ENCODE results near the gene GPR32.

Gene GPR32

DNA sequence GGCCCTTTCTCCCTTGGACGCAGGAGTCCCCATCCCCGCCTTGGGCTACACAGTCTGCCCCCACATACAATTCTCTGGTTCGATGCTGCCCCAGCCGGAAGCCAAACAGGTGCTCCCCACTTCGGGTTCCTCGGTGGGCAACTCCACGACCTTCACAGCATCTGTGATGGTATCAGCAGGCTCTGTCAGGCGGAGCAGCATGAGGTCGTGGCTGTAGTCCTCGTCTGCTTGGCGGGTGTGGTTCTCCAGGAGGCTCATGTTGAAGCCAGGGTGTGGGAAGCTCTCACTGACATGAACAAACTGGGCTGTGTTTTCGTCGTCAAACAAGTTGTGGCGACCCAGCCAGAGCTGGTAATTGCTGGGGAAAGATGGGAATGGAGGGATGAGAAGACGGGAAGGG, 49.8 kb downstream of the GPR32 start:
- no peak for DNase-seq (ENCODE audit: low read depth)
- H3K4me3 ChIP-seq (ENCODE audit: control insufficient read depth, low read depth, low read length) = no peak overlapping the region
- TF ChIP-seq CTCF (conservative IDR thresholded peaks at IDR 0.05; ENCODE audit: control insufficient read depth, insufficient read depth, low read depth, low read length) = no peak

GRCh38 chr19:50820549-50821247, 50.4 kb downstream of the GPR32 start:
- DNase-seq (ENCODE audit: low read depth) = no peak
- TF ChIP-seq CTCF (conservative IDR thresholded peaks at IDR 0.05; ENCODE audit: control insufficient read depth, insufficient read depth, low read depth, low read length) = no peak
- H3K4me3 ChIP-seq (ENCODE audit: control insufficient read depth, low read depth, low read length) = no peak overlapping the region

DNA sequence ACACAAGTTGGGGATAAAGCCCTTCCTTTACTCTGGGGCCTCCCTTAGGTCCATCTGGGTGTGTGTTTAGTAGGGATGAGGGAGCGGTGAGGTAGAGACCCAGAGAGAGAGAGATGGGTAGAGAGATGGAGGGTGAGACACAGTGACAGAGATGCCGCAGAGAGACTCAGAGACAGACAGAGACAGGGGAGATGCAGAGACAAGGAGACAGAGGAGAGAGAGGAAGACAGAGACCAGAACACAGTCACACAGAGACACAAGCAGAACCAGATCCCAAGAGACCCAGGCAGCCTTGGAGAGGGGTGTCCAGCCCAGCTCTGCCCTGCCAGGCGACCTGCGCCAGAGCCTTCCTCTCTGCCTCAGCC, 51.0 kb downstream of the GPR32 start:
- no peak for TF ChIP-seq CTCF (conservative IDR thresholded peaks at IDR 0.05; ENCODE audit: control insufficient read depth, insufficient read depth, low read depth, low read length)
- no peak overlapping the region for H3K4me3 ChIP-seq (ENCODE audit: control insufficient read depth, low read depth, low read length)
- no peak for DNase-seq (ENCODE audit: low read depth)

All from fibroblast of mammary gland (primary cell).